ENCODE data around the gene CNTD1.

CNTD1 gene

DNA sequence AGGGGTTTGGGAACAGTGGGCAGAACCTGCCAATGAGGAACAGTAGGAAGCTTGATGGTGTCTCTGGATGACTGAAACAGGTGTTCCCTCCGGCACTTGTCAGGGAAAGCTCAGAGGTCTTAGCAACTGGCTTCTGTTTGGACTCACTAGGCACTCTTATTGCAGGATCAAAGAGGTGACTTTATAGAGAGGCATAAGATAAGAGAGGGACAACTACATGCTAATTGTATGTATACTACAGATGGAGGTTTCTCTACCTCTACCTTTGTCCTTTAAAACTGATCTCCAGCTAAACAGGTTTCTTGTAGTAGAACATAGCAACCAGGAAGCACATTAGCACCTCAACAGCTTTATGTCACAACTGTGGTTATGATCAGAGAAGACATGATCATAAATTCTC lies 7.6 kb downstream of the CNTD1 start:
- Histone ChIP-seq H3K4me3 (replicated peaks; ENCODE audit: low read depth, low read length) (no peak overlapping the region), H3K27me3 (replicated peaks; ENCODE audit: control insufficient read depth, insufficient read depth, low read length) (no peaks in the 10 kb centered on the region), H3K36me3 (ENCODE audit: control insufficient read depth, insufficient read depth, low read length) (peaks cover 2% of the 10 kb centered on the region)
- DNase-seq (ENCODE audit: extremely low read depth, insufficient read length), result no peak
- TF ChIP-seq, protein P1, sequence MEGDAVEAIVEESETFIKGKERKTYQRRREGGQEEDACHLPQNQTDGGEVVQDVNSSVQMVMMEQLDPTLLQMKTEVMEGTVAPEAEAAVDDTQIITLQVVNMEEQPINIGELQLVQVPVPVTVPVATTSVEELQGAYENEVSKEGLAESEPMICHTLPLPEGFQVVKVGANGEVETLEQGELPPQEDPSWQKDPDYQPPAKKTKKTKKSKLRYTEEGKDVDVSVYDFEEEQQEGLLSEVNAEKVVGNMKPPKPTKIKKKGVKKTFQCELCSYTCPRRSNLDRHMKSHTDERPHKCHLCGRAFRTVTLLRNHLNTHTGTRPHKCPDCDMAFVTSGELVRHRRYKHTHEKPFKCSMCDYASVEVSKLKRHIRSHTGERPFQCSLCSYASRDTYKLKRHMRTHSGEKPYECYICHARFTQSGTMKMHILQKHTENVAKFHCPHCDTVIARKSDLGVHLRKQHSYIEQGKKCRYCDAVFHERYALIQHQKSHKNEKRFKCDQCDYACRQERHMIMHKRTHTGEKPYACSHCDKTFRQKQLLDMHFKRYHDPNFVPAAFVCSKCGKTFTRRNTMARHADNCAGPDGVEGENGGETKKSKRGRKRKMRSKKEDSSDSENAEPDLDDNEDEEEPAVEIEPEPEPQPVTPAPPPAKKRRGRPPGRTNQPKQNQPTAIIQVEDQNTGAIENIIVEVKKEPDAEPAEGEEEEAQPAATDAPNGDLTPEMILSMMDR (IDR thresholded peaks at IDR 0.05; ENCODE audit: insufficient read depth, low read length, poor library complexity, severe bottlenecking), result no peak

DNA sequence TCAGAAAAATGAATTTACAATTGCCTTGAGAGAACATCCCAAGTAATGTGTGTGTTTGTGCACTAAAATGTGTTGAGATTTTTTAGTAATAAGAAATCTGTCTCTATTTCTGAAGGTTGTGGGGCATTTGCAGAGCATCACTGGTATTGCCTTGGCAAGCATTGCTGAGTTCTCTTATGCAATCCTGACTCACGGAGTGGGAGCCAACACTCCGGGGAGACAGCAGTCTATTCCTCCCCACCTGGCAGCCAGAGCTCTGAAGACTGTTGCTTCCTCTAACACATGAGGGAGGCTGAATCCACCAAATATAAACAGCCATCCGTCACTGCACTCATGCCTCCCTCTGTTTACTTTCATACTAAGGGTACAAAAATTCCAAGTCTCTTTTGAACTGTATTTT lies 10.6 kb downstream of the CNTD1 start:
- H3K36me3 ChIP-seq (ENCODE audit: control insufficient read depth, insufficient read depth, low read length), result peaks cover 6% of the 10 kb centered on the region
- DNase-seq (ENCODE audit: extremely low read depth, insufficient read length), result no peak
- no peak overlapping the region for H3K4me3 ChIP-seq (replicated peaks; ENCODE audit: low read depth, low read length)
- H3K27me3 ChIP-seq (replicated peaks; ENCODE audit: control insufficient read depth, insufficient read depth, low read length), result no peaks in the 10 kb centered on the region
- TF ChIP-seq, protein P1 (IDR thresholded peaks at IDR 0.05; ENCODE audit: insufficient read depth, low read length, poor library complexity, severe bottlenecking), result no peak

DNA sequence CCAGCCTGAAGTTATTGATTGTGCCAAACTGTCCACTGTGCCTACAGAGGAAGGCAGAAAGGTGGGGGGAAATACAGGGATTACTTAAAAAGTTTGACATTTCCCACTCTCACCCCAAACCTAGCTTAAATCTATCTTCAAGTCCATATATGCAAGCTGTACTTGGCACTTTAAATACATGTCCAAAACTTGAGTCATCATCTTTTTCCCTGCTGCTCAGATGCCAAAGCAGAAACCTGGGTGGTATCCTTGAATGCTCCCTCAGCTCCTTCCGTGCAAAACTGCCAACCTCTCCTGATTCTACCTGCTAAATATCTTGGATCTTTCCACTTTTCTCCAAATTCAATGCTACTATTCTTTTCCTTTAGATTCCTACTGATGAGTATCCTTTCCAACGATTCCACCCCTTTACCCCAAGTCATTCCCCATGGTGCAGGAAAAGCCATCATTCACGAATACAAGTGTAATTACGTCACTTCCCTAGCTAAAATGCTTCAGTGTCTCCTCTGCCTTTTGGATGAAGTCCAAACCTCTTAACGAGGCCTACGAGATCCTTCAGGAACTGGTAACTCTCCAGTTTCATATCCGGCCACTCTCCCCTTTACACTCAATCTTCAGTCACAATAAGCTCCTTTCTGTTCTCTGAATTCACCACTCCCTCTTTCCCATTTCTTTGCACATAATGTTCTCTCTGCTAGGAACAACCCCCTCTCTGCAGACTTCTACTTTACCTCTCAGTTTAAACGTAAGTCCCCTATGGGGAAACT lies 16.2 kb downstream of the CNTD1 start:
- Histone ChIP-seq H3K4me3 (replicated peaks; ENCODE audit: low read depth, low read length) (no peak overlapping the region), H3K27me3 (replicated peaks; ENCODE audit: control insufficient read depth, insufficient read depth, low read length) (no peaks in the 10 kb centered on the region), H3K36me3 (ENCODE audit: control insufficient read depth, insufficient read depth, low read length) (peaks cover 25% of the 10 kb centered on the region)
- TF ChIP-seq, protein P1 (IDR thresholded peaks at IDR 0.05; ENCODE audit: insufficient read depth, low read length, poor library complexity, severe bottlenecking), result no peak
- no peak for DNase-seq (ENCODE audit: extremely low read depth, insufficient read length)

DNA sequence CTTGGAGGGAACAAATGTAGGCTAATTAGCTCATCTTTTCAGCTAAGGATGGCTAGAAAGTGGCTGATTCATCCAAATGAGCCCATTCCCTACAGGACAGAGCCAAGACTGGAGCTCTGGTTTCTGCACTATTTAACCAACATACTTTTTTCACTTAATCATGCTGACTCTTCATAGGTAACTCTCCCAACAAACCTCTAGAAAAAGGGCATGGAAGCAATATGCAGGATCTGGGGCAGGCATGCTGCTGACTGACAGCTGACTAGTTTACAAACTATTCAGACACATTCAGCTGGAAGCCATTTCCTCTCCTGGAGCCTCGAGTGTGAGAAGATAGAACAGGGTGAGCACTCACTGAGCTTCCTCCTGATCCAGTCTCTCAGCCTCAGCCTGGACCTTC lies 19.2 kb downstream of the CNTD1 start:
- Histone ChIP-seq H3K36me3 (ENCODE audit: control insufficient read depth, insufficient read depth, low read length) (peaks cover 25% of the 10 kb centered on the region), H3K27me3 (replicated peaks; ENCODE audit: control insufficient read depth, insufficient read depth, low read length) (no peaks in the 10 kb centered on the region), H3K4me3 (replicated peaks; ENCODE audit: low read depth, low read length) (no peak overlapping the region)
- no peak for DNase-seq (ENCODE audit: extremely low read depth, insufficient read length)
- TF ChIP-seq, protein P1 (IDR thresholded peaks at IDR 0.05; ENCODE audit: insufficient read depth, low read length, poor library complexity, severe bottlenecking), result no peak

DNA sequence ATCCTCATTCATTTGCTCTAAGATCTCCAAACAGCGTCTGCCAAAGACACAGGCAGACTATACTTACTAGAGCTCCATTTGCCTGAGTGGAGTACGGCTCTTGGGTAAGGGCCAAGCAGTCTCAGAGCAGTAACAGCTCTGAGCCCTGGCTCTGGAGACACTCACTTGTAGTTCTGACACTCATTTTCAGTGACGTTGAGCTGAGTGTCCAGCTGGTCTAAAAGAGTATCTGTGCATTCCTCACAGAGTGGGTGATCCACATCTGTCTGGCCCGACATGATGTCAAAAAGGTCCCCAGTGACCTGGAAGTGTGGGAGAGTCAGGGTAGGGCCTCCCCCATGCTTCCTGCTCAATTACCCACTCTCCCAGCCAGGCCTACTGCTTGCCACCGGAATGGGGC lies 19.7 kb downstream of the CNTD1 start:
- Histone ChIP-seq H3K4me3 (replicated peaks; ENCODE audit: low read depth, low read length) (no peak overlapping the region), H3K36me3 (ENCODE audit: control insufficient read depth, insufficient read depth, low read length) (peaks cover 25% of the 10 kb centered on the region), H3K27me3 (replicated peaks; ENCODE audit: control insufficient read depth, insufficient read depth, low read length) (no peaks in the 10 kb centered on the region)
- TF ChIP-seq, protein P1 (IDR thresholded peaks at IDR 0.05; ENCODE audit: insufficient read depth, low read length, poor library complexity, severe bottlenecking), result no peak
- no peak for DNase-seq (ENCODE audit: extremely low read depth, insufficient read length)

Data from GM06990 (cell line).